B cell (primary cell): Measurements from ENCODE around the gene DFFA. TPM values are rescaled to one million over a fixed set of nuclear protein-coding genes. Genes with fewer than 3 reads are reported as not detected.

Experiments
- ATAC-seq: fragments of 200-7000 bp; cut with Tn5 transposase; one replicate; pipeline ENCODE4 v1.10.0; 2021; ENCODE audit warnings: low read depth, mild to moderate bottlenecking, moderate number of reproducible peaks, moderate library complexity
- CTCF ChIA-PET: fragments of 350-600 bp; sonication (Branson Sonifier 250); formaldehyde crosslinking; loops from one replicate; lab custom pipeline; 2021; ENCODE audit warnings: antibody characterized with exemption, inconsistent platforms; lab: Charles Lee
- POLR2A ChIA-PET: fragments of 350-600 bp; sonication (Branson Sonifier 250); formaldehyde crosslinking; loops from one replicate; lab custom pipeline; 2021; ENCODE audit warnings: antibody characterized with exemption; lab: Charles Lee
- DNase-seq: peaks from one replicate; pipeline ENCODE4 v3.0.0; 2013
- H2AFZ ChIP-seq: 2 replicates; pipeline ENCODE4 v1.6.1; 2012; ENCODE audit warnings: mild to moderate bottlenecking, low read depth, low read length; ENCODE audit not compliant: insufficient read depth, poor library complexity, severe bottlenecking
- H3K27ac ChIP-seq, 2 donors: 1 replicate in 1 of 2; 2 replicates in 1 of 2; pipeline ENCODE4 v1.5.1; 2012 to 2013; ENCODE audit warnings: low read length in 2 of 2, mild to moderate bottlenecking in 2 of 2, moderate library complexity in 1 of 2
- H3K27me3 ChIP-seq, 4 experiments: fragments of 200-600 bp in 1 of 4; sonication (generic) in 1 of 4; replicated peaks in 1 of 4; 1 replicate in 2 of 4; 2 replicates in 2 of 4; pipeline versions ENCODE4 v1.6.1 to v1.7.0; 2013 to 2016; ENCODE audit warnings: low read length in 3 of 4, mild to moderate bottlenecking in 2 of 4, mixed read lengths in 1 of 4, moderate library complexity in 1 of 4; ENCODE audit not compliant: insufficient read depth in 4 of 4, control insufficient read depth in 3 of 4; ENCODE audit errors: control extremely low read depth in 1 of 4
- H3K36me3 ChIP-seq, 2 experiments: replicated peaks in 1 of 2; 1 replicate in 1 of 2; 2 replicates in 1 of 2; pipeline versions ENCODE4 v1.6.1 to v1.7.1; 2013; ENCODE audit warnings: low read length in 1 of 2; ENCODE audit not compliant: insufficient read depth in 2 of 2, control insufficient read depth in 1 of 2; ENCODE audit errors: control extremely low read depth in 1 of 2, extremely low read depth in 1 of 2
- H3K4me1 ChIP-seq, 2 donors: fragments of 200-600 bp in 1 of 2; sonication (generic) in 1 of 2; 1 replicate in 1 of 2; 2 replicates in 1 of 2; pipeline versions ENCODE4 v1.5.1 to v1.6.1; 2013 to 2017; ENCODE audit warnings: low read length in 2 of 2; ENCODE audit not compliant: control insufficient read depth in 2 of 2, insufficient read depth in 2 of 2
- H3K4me2 ChIP-seq: replicated peaks from 2 replicates; pipeline ENCODE3; 2012; ENCODE audit warnings: mild to moderate bottlenecking, low read depth, low read length; ENCODE audit not compliant: poor library complexity, severe bottlenecking
- H3K4me3 ChIP-seq, 5 experiments: fragments of 200-600 bp in 1 of 5; sonication (generic) in 1 of 5; 1 replicate in 3 of 5; 2 replicates in 2 of 5; pipeline versions ENCODE4 v1.5.1 to v1.7.0; 2011 to 2016; ENCODE audit warnings: low read length in 4 of 5, mild to moderate bottlenecking in 4 of 5, low read depth in 2 of 5, control low read depth in 1 of 5, moderate library complexity in 1 of 5; ENCODE audit not compliant: insufficient read depth in 1 of 5; ENCODE audit errors: control extremely low read depth in 1 of 5, extremely low read depth in 1 of 5
- H3K79me2 ChIP-seq: fragments of 200-600 bp; sonication (generic); one replicate; pipeline ENCODE4 v1.6.0; 2016; ENCODE audit warnings: low read length; ENCODE audit not compliant: control insufficient read depth, insufficient read depth
- H3K9ac ChIP-seq: fragments of 200-600 bp; sonication (generic); 2 replicates; pipeline ENCODE4 v1.6.1; 2017; ENCODE audit warnings: mild to moderate bottlenecking, low read length, moderate library complexity
- H3K9me3 ChIP-seq, 3 donors: one replicate each; pipeline versions ENCODE4 v1.6.1 to v1.7.1; 2013; ENCODE audit warnings: low read length in 2 of 3; ENCODE audit not compliant: control insufficient read depth in 2 of 3, insufficient read depth in 1 of 3; ENCODE audit errors: control extremely low read depth in 1 of 3
- H4K20me1 ChIP-seq: 2 replicates; pipeline ENCODE4 v1.6.0; 2012; ENCODE audit warnings: mild to moderate bottlenecking, low read length; ENCODE audit not compliant: insufficient read depth, control insufficient read depth, poor library complexity, severe bottlenecking
- H3K27ac Mint-ChIP-seq: one replicate; pipeline ENCODE4 v1.8.0; 2021; ENCODE audit warnings: mixed read lengths
- H3K27me3 Mint-ChIP-seq: one replicate; pipeline ENCODE4 v1.8.0; 2021; ENCODE audit warnings: mixed read lengths
- H3K4me1 Mint-ChIP-seq: one replicate; pipeline ENCODE4 v1.8.0; 2021; ENCODE audit warnings: mixed read lengths
- H3K4me3 Mint-ChIP-seq: one replicate; pipeline ENCODE4 v1.8.0; 2021; ENCODE audit warnings: mixed read lengths
- H3K9me3 Mint-ChIP-seq: one replicate; pipeline ENCODE4 v1.8.0; 2022; ENCODE audit warnings: mixed read lengths; ENCODE audit not compliant: insufficient read depth
- EZH2 ChIP-seq: IDR thresholded peaks from 2 replicates; pipeline ENCODE4 v1.6.1; 2012; ENCODE audit warnings: borderline replicate concordance, low read depth, mild to moderate bottlenecking, moderate library complexity, low read length; ENCODE audit not compliant: insufficient read depth, poor library complexity, severe bottlenecking
- WGBS: methylation state at CpG from one replicate; pipeline ENCODE4 v1.1.5; 2013; ENCODE audit warnings: missing lambda C conversion rate; ENCODE audit not compliant: insufficient coverage; 5-methylcytosine and 5-hydroxymethylcytosine counted together
- intact Hi-C: fragments of 100-400 bp; cut with micrococcal nuclease; formaldehyde crosslinking; loops from one replicate; pipeline ENCODE4 v1.10.0; 2022
- polyA plus RNA-seq: library from polyadenylated mRNA; depleted of rRNA; stranded (reverse); fragments of >200 nt; gene quantifications from 2 replicates; pipeline ENCODE4 v1.2.3, GENCODE V29; 2012
- total RNA-seq, 2 donors: library from RNA; stranded (reverse); fragments of 120-200 nt in 1 of 2; gene quantifications; 1 replicate in 1 of 2; 2 replicates in 1 of 2; pipeline versions ENCODE4 v1.2.3 to v1.2.4, GENCODE V29; 2013 to 2022
- TF ChIP-seq, protein P1 (sequence below): fragments of 200-600 bp; IDR thresholded peaks from one replicate; pipeline ENCODE4 v1.8.0; 2022; ENCODE audit warnings: antibody characterized with exemption, mild to moderate bottlenecking

DFFA gene
- total and polyA plus RNA-seq, 2 donors (not counting 1 experiment from before 2014, with no cell fraction given) = 12.0 to 30.7 TPM

DNA sequence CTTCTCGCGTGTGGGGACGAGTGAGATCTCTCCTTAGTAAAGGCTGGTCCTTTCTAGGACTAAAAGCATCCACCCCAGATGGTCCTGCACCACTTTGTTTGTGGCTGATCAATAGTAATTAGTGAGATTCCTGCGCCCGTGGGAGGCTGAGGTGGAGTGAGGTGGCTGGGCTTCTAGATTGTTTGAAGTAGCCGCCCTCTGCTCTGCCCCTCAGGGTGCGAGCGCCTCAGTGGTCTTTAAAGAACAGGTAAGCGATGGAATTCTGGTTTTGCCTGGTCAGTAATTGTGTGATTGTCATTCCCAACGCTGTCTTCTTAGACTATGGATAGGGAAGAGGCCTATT is 23.1 kb upstream of the DFFA start:
- ChIA-PET POLR2A (no interaction called here), CTCF (interaction anchor here (0.8 to 6.3 kb wide), 24 partner anchors 9 to 542 kb away, joined by 3 to 55 read pairs (median 6); partner anchors contain the start of genes CENPS, DFFA, PEX14 and PGD)
- H3K9ac ChIP-seq = peak overlapping the region; percentile 80
- no peak for TF ChIP-seq EZH2
- TF ChIP-seq, protein P1, sequence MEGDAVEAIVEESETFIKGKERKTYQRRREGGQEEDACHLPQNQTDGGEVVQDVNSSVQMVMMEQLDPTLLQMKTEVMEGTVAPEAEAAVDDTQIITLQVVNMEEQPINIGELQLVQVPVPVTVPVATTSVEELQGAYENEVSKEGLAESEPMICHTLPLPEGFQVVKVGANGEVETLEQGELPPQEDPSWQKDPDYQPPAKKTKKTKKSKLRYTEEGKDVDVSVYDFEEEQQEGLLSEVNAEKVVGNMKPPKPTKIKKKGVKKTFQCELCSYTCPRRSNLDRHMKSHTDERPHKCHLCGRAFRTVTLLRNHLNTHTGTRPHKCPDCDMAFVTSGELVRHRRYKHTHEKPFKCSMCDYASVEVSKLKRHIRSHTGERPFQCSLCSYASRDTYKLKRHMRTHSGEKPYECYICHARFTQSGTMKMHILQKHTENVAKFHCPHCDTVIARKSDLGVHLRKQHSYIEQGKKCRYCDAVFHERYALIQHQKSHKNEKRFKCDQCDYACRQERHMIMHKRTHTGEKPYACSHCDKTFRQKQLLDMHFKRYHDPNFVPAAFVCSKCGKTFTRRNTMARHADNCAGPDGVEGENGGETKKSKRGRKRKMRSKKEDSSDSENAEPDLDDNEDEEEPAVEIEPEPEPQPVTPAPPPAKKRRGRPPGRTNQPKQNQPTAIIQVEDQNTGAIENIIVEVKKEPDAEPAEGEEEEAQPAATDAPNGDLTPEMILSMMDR = no peak
- Mint-ChIP-seq H3K4me1 (peaks cover 26% of the 10 kb centered on the region), H3K27me3 (no peaks in the 10 kb centered on the region), H3K9me3 (no peaks in the 10 kb centered on the region), H3K4me3 (peak overlapping the region; percentile 89), H3K27ac (peak overlapping the region; percentile 93)
- H2AFZ ChIP-seq = peak overlapping the region; percentile 78
- peaks cover 0 to 9% of the 10 kb centered on the region in 2 experiments for H3K36me3 ChIP-seq
- peaks cover 94% of the 10 kb centered on the region for H3K79me2 ChIP-seq
- ATAC-seq = no peak
- no peaks in the 10 kb centered on the region for H3K27me3 ChIP-seq
- H3K9me3 ChIP-seq = no peaks in the 10 kb centered on the region
- WGBS = 95% methylated on average over 5 of the region's 10 CpGs
- peaks cover 15% of the 10 kb centered on the region for H4K20me1 ChIP-seq
- intact Hi-C loops = loop anchor here (1.0 to 2.0 kb wide), 5 partner anchors 21 to 447 kb away; partner anchors contain the start of gene PEX14
- peaks cover 12 to 18% of the 10 kb centered on the region in 2 donors for H3K4me1 ChIP-seq
- peak overlapping the region; percentile 87 to 93 for H3K27ac ChIP-seq
- DNase-seq = no peak
- H3K4me3 ChIP-seq = peak overlapping the region in 4 of 5 experiments; percentile 36 to 77 (median 63)
- peak overlapping the region; percentile 99 for H3K4me2 ChIP-seq

DNA sequence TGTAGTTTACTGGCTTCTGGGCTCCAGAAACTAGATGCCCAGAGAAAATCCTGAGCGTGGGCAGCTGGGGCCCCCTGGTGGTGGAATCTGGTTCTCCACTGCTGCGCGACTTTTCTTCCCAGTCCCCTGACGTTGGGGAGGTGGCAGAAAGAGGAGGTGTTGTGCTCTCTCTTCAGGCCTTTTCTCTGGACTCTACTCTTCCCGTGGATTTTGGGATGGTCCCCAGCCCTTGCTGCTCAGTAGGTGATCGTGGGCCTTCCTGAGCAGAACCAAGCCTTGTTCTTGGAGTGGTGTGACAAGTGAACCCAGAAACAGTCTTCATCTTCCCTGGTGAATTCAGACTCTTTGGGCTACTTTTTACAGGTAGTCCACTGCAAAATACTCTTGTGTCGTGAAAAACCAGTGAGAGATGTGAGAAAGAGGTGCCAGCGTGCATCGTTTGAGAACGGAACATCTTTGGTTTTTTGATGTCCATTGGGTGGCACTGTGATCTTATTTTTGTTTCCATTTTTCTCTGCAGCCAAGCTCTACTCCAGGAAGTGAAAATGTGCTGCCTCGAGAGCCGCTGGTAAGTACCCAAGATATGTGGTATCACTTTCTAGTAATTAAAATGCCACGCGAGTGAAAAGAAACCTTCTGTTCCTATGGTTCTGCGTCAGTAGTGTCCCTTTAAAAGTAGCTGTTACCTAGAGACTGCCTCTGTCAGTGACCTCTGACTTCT is 22.6 kb upstream of the DFFA start:
- H3K9ac ChIP-seq = peak overlapping the region; percentile 80
- peaks cover 26% of the 10 kb centered on the region for H3K4me1 Mint-ChIP-seq
- WGBS = under 1% methylated on average over 12 of the region's 15 CpGs
- TF ChIP-seq EZH2 = no peak
- TF ChIP-seq, protein P1 = peak; percentile 100
- H4K20me1 ChIP-seq = peaks cover 15% of the 10 kb centered on the region
- peaks cover 12 to 18% of the 10 kb centered on the region in 2 donors for H3K4me1 ChIP-seq
- ChIA-PET POLR2A (no interaction called here), CTCF (interaction anchor here (0.7 to 6.3 kb wide), 37 partner anchors 9 to 542 kb away, joined by 3 to 55 read pairs (median 4); partner anchors contain the start of genes CENPS, DFFA, PEX14 and PGD)
- no peaks in the 10 kb centered on the region for H3K27me3 Mint-ChIP-seq
- intact Hi-C loops = loop anchor here (1.0 to 2.0 kb wide), 5 partner anchors 21 to 447 kb away; partner anchors contain the start of gene PEX14
- peaks cover 94% of the 10 kb centered on the region for H3K79me2 ChIP-seq
- peak overlapping the region; percentile 36 to 77 (median 62) for H3K4me3 ChIP-seq
- H3K9me3 Mint-ChIP-seq = no peaks in the 10 kb centered on the region
- peak overlapping the region; percentile 87 to 93 for H3K27ac ChIP-seq
- H3K27ac Mint-ChIP-seq = peak overlapping the region; percentile 93
- peak overlapping the region; percentile 99 for H3K4me2 ChIP-seq
- DNase-seq (peak; percentile 86), ATAC-seq (peak; percentile 89)
- H3K36me3 ChIP-seq = peaks cover 0 to 9% of the 10 kb centered on the region in 2 experiments
- peak overlapping the region; percentile 78 for H2AFZ ChIP-seq
- H3K4me3 Mint-ChIP-seq = peak overlapping the region; percentile 89
- H3K9me3 ChIP-seq = no peaks in the 10 kb centered on the region
- no peaks in the 10 kb centered on the region for H3K27me3 ChIP-seq
